ENCODE data around the gene CCDC87. TPM values are rescaled to one million over a fixed set of nuclear protein-coding genes. Genes with fewer than 3 reads are reported as not detected.

The CCDC87 gene
- total and polyA plus RNA-seq, 2 of the 8 experiments (the other 6 are each of a cell fraction or from before 2014, with no cell fraction given), result 0.32 to 0.99 TPM

DNA sequence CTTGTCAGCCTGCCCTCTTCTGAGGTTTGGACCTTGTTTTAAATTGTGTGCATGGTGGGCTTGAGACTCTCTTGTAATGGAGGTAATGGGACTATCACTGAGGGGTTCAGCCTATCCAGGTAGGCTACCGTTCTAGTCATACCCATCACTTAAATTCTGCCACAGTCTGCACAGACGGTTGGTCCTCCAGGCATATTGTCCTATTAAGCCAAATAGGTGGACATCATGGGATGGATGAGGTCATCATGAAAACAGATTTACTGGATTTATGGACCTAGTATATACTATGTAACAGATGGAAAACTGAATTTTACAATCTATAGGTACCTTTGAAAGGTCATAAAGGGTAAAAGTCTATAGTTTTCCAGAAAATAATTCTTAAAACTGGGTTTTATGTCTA, 36.5 kb upstream of the CCDC87 start:
- Histone ChIP-seq H3K18ac (ENCODE audit: extremely low read depth, low read length) (no peak overlapping the region), H2BK5ac (ENCODE audit: low read depth, low read length) (no peak overlapping the region), H3K4me2 (ENCODE audit: insufficient read depth in 1 of 2, low read depth in 2 of 2, low read length in 2 of 2) (no peak overlapping the region), H3K23me2 (ENCODE audit: low read depth, low read length) (no peaks in the 10 kb centered on the region), H2AFZ (ENCODE audit: low read length) (no peak overlapping the region), H4K20me1 (replicated peaks in 1 of 2; ENCODE audit: control insufficient read depth in 1 of 2, insufficient read depth in 2 of 2, low read length in 2 of 2) (peaks cover 33 to 44% of the 10 kb centered on the region in 2 experiments), H3K36me3 (ENCODE audit: control insufficient read depth in 2 of 4, insufficient read depth in 4 of 4, low read length in 3 of 4) (peaks cover 45 to 83% (median 69%) of the 10 kb centered on the region in 4 experiments), H2BK12ac (ENCODE audit: low read depth, low read length) (no peak overlapping the region), H3K79me1 (ENCODE audit: low read depth, low read length) (peaks cover 33% of the 10 kb centered on the region), H2BK20ac (ENCODE audit: low read length) (no peak overlapping the region), H3K14ac (ENCODE audit: insufficient read length) (no peak overlapping the region), H3K9ac (replicated peaks in 1 of 4; ENCODE audit: extremely low read depth in 1 of 4, low read depth in 3 of 4, low read length in 3 of 4) (no peak overlapping the region), H2AK5ac (ENCODE audit: low read depth, low read length) (no peak overlapping the region), H3K4me3 (ENCODE audit: extremely low read depth in 1 of 4, insufficient read depth in 2 of 4, low read depth in 3 of 4, low read length in 4 of 4) (no peak overlapping the region), H3K27ac (ENCODE audit: low read depth, low read length) (no peak overlapping the region), H3K27me3 (replicated peaks in 1 of 4; ENCODE audit: control insufficient read depth in 3 of 4, extremely low read depth in 1 of 4, insufficient read depth in 3 of 4, low read length in 3 of 4) (no peaks in the 10 kb centered on the region), H2BK15ac (ENCODE audit: low read length) (no peak overlapping the region), H3K4me1 (replicated peaks in 1 of 4; ENCODE audit: control insufficient read depth in 3 of 4, insufficient read depth in 4 of 4, low read length in 3 of 4) (no peaks in the 10 kb centered on the region), H4K8ac (ENCODE audit: extremely low read depth, insufficient read depth, low read length) (no peak overlapping the region), H4K5ac (ENCODE audit: insufficient read length, low read depth, low read length) (no peak overlapping the region), H3K56ac (replicated peaks; ENCODE audit: insufficient read length, low read depth, low read length) (no peak overlapping the region), H3K4ac (replicated peaks; ENCODE audit: insufficient read length, low read depth, low read length) (no peak overlapping the region), H2BK120ac (replicated peaks; ENCODE audit: low read depth, low read length) (no peak overlapping the region), H3K9me3 (ENCODE audit: insufficient read depth in 2 of 2, low read depth in 1 of 2, low read length in 1 of 2) (no peaks in the 10 kb centered on the region), H3K23ac (ENCODE audit: insufficient read length) (no peak overlapping the region), H4K91ac (replicated peaks; ENCODE audit: insufficient read length, low read length) (no peak overlapping the region), H3K79me2 (ENCODE audit: control insufficient read depth in 1 of 2, insufficient read depth in 2 of 2, low read length in 2 of 2) (peaks cover 37 to 96% of the 10 kb centered on the region in 2 experiments)
- no peak for DNase-seq (ENCODE audit: low read depth in 1 of 2, low spot score in 2 of 2)
- TF ChIP-seq RFX5 (IDR thresholded peaks at IDR 0.05; ENCODE audit: borderline replicate concordance, low read depth, low read length) (no peak), BCL11A (IDR thresholded peaks at IDR 0.05; ENCODE audit: low read depth in 2 of 2, low read length in 2 of 2) (no peak), JUN (IDR thresholded peaks at IDR 0.05; ENCODE audit: low read depth, low read length) (no peak)
- no peak for FAIRE-seq
- WGBS, 2 experiments (ENCODE audit: extremely low coverage in 1 of 2, insufficient coverage in 1 of 2, insufficient read length in 1 of 2, insufficient replicate concordance in 2 of 2, low coverage in 1 of 2, low lambda C conversion rate in 2 of 2, missing lambda C conversion rate in 1 of 2), result 87% methylated on average over 2 of the region's 2 CpGs; no CpG with 5 or more reads in 1 of the 2 experiments
- ChIA-PET CTCF (ENCODE audit: partially characterized antibody) (interaction anchor here (0.6 to 2.1 kb wide), 2 partner anchors 51 to 141 kb away, joined by 3 to 7 read pairs; no protein-coding TSS in a partner anchor), POLR2A (ENCODE audit: partially characterized antibody) (interaction anchor here (0.6 to 66.2 kb wide), 6 partner anchors 8 to 343 kb away, joined by 3 to 2165 read pairs (median 3); partner anchors contain the start of genes ACTN3, CCDC87, CCS and RBM14)
